Glomerular endothelial cell (primary cell): Measurements from ENCODE around the gene MEOX2. TPM values are rescaled to one million over a fixed set of nuclear protein-coding genes. Genes with fewer than 3 reads are reported as not detected.

Source experiments
- DNase-seq: peaks from one replicate; pipeline ENCODE4 v3.0.0-alpha.2; 2011; ENCODE audit warnings: low read depth, low spot score; ENCODE audit errors: extremely low read depth
- total RNA-seq: library from RNA; depleted of rRNA; stranded (reverse); fragments of >200 nt; gene quantifications from 2 replicates; pipeline ENCODE4 v1.2.3, GENCODE V29; 2015

MEOX2 gene
- total RNA-seq, 1 donor from 2014 or later = 1.3 TPM

- no peak for DNase-seq
Observed at GRCh38 chr7:15618275-15618674, 68.2 kb downstream of the MEOX2 start.

GRCh38 chr7:15612205-15612604 is 74.3 kb downstream of the MEOX2 start:
- no peak for DNase-seq

DNA sequence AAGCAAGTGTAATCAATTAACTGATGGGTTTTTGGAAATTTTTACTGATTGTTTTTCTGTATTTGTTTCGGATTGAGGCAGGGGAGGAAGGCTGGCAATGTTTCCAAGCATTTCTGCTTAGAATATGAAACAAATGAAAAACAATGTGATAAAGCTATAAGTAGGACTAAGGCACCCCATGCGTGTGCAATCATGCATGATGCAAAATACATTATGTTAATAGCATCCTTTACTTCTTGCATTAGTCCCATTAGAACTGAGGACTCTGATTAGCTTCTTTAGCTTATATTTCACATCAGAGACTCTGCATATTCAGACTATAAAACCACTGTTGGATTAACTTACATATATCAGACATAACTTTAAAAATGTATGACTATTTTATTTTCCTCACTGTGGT is 76.0 kb downstream of the MEOX2 start:
- DNase-seq = no peak

GRCh38 chr7:15609287-15609686 is 77.2 kb downstream of the MEOX2 start:
- no peak for DNase-seq

GRCh38 chr7:15607529-15608210 is 78.8 kb downstream of the MEOX2 start:
- DNase-seq = no peak

GRCh38 chr7:15606561-15606960 is 79.9 kb downstream of the MEOX2 start:
- DNase-seq = no peak

- no peak for DNase-seq
Observed at GRCh38 chr7:15604166-15604565, 82.3 kb downstream of the MEOX2 start.

DNA sequence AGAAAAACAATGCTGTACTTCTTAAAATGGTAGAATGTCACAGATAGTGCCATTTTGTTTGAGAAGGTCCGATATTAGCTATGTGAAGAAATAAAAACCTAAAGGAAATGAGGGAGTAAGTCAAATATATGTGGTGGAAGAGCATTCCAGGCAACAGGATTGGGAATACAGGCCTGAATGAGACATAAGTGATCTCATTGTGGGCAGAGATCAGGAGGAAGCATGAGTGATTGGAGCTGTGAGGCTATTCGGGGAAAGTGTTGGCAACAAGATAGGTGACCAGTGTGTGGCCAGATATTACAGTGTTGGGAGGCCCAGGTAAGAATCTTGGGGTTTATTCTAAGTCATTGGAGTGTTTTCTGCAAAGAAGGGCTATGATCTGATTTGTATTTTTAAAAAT is 83.4 kb downstream of the MEOX2 start:
- DNase-seq = no peak

- no peak for DNase-seq
Observed at GRCh38 chr7:15602236-15602635, 84.2 kb downstream of the MEOX2 start.

- DNase-seq = no peak
Observed at GRCh38 chr7:15601175-15601574, 85.3 kb downstream of the MEOX2 start.

GRCh38 chr7:15600298-15600697 is 86.2 kb downstream of the MEOX2 start:
- DNase-seq = no peak

GRCh38 chr7:15594461-15594860 is 92.0 kb downstream of the MEOX2 start:
- no peak for DNase-seq

DNA sequence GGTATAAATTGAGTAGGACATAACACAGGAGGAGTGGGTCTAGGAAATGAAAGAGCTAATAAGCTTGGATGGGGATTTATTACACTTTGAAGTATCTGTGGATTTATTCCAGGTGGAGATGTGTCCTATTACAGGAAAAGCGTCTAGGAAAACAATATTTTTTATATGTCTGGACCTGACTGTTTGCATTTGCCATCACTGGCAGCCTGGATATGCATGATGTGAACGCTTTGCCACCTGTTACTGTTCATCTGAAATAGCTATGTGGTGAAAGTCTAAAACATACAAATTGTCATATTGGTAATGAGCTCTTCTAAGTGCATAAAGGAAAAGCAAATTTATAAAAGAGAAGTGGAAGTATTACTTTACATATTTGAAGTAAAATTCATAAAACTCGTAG is 93.1 kb downstream of the MEOX2 start:
- DNase-seq = no peak

DNA sequence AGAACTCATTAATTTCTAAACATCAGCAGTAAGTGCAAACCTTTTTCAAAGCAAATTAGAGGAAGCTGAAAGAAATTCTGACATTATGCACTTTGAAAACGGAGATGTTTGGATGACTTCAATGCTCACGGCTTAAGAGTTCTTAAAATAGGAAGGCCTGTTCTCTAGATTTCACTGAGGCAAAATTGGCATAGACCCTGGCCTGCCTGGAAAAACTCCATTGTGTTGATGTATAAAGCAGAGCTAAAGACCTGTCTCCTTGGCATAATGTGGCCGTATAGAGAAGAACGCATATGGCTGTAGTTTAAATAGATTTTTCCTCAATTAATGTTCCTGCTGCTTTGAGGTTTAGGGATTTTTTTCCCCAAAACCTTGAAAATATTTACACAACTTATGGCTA is 100.2 kb downstream of the MEOX2 start:
- no peak for DNase-seq

GRCh38 chr7:15584575-15584974 is 101.9 kb downstream of the MEOX2 start:
- DNase-seq = no peak

DNA sequence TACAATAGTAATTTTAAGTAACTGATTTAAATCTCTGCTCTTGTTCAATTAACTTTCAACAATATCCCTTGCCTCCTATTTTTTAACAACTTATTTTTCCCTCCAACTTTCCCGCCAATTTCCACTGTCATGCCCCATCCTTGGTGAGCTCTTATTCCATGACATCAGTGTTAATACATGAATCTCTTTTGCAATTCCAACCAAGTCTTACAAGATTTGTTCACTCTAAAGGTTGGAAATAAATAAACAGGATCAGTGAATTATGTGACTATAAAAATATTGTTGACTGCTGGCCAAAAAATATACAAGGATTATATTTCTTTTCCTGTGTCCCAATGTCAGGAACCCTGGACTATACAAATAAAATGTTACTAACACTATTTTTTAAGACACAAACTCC is 103.7 kb downstream of the MEOX2 start:
- DNase-seq = no peak

DNA sequence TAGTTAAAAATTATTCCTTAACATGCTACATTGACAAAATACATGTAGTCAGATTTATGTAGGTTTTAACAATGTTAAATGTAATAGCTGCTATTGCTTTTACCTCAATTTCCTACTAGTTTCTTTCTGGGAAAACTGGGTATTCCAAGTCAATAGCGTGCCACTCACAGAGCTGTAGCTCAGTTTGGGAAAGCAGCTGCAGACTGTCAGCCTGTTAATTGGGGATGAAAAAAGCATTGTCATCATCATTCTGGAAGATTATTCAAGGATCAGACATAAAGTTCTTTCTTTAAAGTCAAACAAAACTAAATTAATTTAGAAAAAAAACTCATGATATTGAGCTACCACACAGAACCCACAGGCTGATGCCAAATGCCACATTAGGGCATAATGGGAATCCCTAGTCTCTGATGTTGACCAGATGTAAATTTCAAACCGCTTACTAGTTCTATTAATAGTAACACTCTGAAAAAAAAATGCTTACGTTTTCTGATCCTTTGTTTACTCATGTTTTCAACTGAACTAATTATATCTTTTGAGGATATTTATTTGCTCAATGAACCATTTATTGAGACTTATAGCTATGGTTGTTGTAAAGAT is 105.0 kb downstream of the MEOX2 start:
- no peak for DNase-seq

DNA sequence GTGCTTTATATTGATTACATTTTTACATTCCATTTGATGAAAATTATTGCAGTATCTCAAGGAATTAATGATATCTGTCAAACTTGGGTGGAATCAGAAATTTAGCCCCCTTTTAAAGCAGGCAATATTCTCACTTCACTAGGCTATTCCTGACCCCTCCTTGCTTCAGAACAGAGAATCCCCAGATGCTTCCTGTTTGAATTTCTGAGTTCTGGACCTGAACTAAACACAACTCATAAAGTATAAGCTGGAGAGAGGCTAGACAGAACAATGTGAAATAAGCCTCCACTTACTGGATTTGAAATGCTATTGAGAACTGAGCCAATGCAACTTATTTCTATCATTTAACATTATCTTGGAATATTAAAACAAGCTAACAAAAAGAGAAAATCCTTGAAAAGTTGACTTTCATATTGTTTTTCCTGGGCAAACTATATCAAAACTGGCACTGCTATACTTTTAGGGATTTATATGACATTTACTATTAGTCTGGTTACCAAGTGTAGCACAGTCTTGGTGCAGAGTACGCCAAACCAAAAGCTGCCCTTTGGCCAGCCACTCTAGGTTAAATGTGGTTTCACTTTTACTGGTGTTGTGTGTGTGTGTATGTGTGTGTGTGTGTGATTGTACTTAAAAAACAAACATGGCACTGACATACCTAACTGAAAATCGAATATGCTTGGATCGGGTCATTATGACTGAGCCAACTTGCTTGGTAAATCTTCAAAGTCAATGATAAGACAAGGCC is 105.7 kb downstream of the MEOX2 start:
- no peak for DNase-seq

- DNase-seq = no peak
Observed at GRCh38 chr7:15577600-15577999, 108.9 kb downstream of the MEOX2 start.

DNA sequence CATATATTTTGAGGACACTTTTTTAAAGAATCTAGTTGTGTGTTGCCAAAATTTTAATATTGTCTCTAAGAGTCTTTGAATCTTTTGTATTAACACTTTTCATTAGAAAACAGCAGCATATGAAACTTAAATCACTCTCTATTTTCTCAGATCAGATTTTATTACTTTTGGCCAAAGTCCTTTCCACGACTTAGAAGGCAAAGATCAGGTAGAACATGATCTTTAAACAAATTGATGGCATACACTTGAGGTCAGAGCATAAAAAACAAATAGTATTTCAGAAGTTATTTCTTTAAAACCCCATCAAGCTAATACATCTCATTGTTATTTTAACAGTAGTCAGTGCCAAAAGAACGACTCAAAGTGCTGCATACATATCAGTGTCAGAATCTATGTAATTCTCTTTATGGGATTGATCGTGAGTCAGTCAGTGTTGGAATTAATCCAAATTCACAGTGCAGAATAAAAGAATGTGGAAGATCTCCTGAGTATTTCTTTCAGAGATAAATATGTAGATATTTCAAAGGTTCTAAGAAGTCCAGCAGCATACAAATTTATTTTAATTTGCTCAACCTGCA is 115.1 kb downstream of the MEOX2 start:
- DNase-seq = no peak

DNA sequence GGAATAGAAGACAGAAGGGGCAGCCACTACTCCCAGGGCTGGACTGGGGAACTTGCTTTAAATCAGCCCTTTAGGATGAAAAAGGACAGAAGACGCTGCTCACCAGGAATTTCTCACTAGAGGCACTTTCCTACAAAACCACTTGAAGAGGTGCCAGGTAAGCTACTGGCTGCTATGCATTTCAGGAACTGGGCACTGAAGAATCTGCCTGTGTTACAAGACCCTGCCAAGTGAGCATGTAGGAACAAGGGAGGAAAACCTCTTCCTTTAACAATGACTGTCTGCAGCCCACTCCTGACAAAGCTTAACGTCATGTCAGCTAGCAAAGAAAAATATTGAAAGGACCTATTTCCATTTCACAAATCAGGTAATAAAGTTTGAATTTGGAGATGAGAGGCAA is 118.8 kb downstream of the MEOX2 start:
- DNase-seq = no peak

DNA sequence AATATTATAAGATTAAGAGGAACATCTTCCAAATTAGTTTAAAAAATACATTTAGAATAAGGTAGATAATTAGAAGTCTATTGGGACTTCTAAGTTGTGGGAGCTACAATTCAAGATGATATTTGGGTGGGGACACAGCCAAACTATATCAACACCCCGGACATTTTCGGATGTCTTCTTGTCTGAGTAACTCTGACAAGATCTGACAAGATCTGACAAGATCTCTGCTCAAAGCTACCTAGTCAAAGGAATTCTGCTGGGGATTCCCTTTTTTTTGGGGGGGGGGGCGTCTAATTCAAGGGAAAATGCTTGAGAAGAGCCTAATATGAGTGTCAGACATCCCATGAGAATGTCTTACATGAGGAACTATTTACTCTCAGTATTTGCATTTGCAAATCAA is 119.4 kb downstream of the MEOX2 start:
- DNase-seq = no peak
